Neural cell (in vitro differentiated cells): Measurements from ENCODE around the gene BHLHE23.

Source experiments
- EP300 ChIP-seq: fragments of 450-650 bp; conservative IDR thresholded peaks from 2 replicates; pipeline ENCODE4 v1.6.1; 2014; ENCODE audit warnings: antibody characterized with exemption, mild to moderate bottlenecking, moderate library complexity; ENCODE audit not compliant: poor library complexity, severe bottlenecking
- EZH2 ChIP-seq: fragments of 200-600, 300-800 bp; shearing (Covaris generic), sonication (generic); IDR thresholded peaks from 2 replicates; pipeline ENCODE4 v1.6.1; 2014; ENCODE audit warnings: antibody characterized with exemption, low read length, borderline replicate concordance, mild to moderate bottlenecking; ENCODE audit not compliant: insufficient read depth, poor library complexity, severe bottlenecking
- POLR2AphosphoS5 ChIP-seq: IDR thresholded peaks from 2 replicates; pipeline ENCODE4 v1.6.1; 2012
- RAD21 ChIP-seq: fragments of 450-650 bp; conservative IDR thresholded peaks from 2 replicates; pipeline ENCODE4 v1.6.1; 2014; ENCODE audit warnings: antibody characterized with exemption, mild to moderate bottlenecking, moderate library complexity
- SMC3 ChIP-seq: fragments of 450-650 bp; conservative IDR thresholded peaks from 2 replicates; pipeline ENCODE4 v1.6.1; 2014; ENCODE audit warnings: antibody characterized with exemption, mild to moderate bottlenecking, moderate library complexity; ENCODE audit not compliant: poor library complexity
- TAF1 ChIP-seq: IDR thresholded peaks from 2 replicates; pipeline ENCODE4 v1.6.1; 2012; ENCODE audit warnings: low read depth
- TF ChIP-seq, protein P1 (sequence below): fragments of 450-650 bp; IDR thresholded peaks from 2 replicates; pipeline ENCODE4 v1.5.1; 2014; ENCODE audit warnings: antibody characterized with exemption, mild to moderate bottlenecking, moderate library complexity; ENCODE audit not compliant: poor library complexity, severe bottlenecking
- TF ChIP-seq, protein P2 (sequence below): IDR thresholded peaks from 2 replicates; pipeline ENCODE4 v1.6.1; 2012; ENCODE audit warnings: borderline replicate concordance

DNA sequence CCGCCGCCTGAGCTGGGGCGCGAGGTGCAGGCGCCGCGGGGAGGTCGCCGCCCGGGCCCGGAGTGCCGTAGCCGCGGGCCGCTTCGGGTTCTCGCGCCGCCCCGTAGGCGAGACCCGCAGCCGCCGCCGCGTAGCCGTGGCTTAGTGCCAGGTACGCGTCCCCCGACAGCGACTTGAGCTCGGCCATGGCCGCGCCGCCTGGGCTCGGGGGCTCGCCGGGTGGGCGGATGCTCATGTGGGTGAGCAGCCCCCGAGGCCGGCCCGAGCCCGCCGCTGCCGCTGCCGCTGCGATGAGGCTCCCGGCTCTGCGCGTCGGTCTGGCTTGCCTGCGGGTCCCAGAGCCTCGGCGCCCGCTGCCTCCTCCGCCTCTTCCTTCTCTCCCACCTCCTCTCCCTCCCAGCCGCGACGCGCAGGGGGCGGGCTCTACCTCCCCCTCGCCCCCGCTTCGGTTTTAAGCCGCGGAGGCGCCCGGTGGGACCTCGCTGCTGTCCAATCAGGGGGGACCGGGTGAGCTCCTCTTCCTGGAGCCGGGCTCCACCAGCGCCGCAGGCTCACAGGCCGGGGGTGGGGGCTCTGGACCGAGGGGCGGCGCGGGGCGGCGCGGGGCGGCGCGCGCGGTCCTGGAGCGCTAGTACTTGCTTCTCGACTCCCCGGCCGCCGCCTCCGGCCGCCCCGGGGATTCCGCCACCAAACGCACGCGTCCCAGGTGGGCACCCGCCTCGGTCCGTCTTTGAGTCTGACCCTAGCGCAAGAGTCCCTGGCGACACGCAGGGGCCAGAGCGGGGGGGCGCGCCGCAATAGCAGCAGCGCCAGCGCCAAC lies at the start of gene BHLHE23:
- TF ChIP-seq, protein P1, sequence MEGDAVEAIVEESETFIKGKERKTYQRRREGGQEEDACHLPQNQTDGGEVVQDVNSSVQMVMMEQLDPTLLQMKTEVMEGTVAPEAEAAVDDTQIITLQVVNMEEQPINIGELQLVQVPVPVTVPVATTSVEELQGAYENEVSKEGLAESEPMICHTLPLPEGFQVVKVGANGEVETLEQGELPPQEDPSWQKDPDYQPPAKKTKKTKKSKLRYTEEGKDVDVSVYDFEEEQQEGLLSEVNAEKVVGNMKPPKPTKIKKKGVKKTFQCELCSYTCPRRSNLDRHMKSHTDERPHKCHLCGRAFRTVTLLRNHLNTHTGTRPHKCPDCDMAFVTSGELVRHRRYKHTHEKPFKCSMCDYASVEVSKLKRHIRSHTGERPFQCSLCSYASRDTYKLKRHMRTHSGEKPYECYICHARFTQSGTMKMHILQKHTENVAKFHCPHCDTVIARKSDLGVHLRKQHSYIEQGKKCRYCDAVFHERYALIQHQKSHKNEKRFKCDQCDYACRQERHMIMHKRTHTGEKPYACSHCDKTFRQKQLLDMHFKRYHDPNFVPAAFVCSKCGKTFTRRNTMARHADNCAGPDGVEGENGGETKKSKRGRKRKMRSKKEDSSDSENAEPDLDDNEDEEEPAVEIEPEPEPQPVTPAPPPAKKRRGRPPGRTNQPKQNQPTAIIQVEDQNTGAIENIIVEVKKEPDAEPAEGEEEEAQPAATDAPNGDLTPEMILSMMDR = no peak
- TF ChIP-seq EZH2 = peak; percentile 88
- TF ChIP-seq RAD21 = no peak
- no peak for TF ChIP-seq TAF1
- TF ChIP-seq POLR2AphosphoS5 = no peak
- TF ChIP-seq, protein P2, sequence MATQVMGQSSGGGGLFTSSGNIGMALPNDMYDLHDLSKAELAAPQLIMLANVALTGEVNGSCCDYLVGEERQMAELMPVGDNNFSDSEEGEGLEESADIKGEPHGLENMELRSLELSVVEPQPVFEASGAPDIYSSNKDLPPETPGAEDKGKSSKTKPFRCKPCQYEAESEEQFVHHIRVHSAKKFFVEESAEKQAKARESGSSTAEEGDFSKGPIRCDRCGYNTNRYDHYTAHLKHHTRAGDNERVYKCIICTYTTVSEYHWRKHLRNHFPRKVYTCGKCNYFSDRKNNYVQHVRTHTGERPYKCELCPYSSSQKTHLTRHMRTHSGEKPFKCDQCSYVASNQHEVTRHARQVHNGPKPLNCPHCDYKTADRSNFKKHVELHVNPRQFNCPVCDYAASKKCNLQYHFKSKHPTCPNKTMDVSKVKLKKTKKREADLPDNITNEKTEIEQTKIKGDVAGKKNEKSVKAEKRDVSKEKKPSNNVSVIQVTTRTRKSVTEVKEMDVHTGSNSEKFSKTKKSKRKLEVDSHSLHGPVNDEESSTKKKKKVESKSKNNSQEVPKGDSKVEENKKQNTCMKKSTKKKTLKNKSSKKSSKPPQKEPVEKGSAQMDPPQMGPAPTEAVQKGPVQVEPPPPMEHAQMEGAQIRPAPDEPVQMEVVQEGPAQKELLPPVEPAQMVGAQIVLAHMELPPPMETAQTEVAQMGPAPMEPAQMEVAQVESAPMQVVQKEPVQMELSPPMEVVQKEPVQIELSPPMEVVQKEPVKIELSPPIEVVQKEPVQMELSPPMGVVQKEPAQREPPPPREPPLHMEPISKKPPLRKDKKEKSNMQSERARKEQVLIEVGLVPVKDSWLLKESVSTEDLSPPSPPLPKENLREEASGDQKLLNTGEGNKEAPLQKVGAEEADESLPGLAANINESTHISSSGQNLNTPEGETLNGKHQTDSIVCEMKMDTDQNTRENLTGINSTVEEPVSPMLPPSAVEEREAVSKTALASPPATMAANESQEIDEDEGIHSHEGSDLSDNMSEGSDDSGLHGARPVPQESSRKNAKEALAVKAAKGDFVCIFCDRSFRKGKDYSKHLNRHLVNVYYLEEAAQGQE = no peak
- no peak for TF ChIP-seq SMC3
- TF ChIP-seq EP300 = no peak
